DOHH2 (cell line): ENCODE data around the gene PTGDS.

Experiments
- H3F3A ChIP-seq: fragments of 200-600 bp; sonication (generic), shearing (Covaris generic); 2 replicates; pipeline ENCODE4 v1.6.0; 2016; ENCODE audit warnings: antibody characterized with exemption, mild to moderate bottlenecking; ENCODE audit not compliant: control insufficient read depth, insufficient read depth
- H3K27ac ChIP-seq: fragments of 200-600 bp; sonication (generic); 2 replicates; pipeline ENCODE4 v1.5.1; 2014; ENCODE audit warnings: low read depth, mild to moderate bottlenecking, low read length, moderate library complexity
- H3K27me3 ChIP-seq: fragments of 200-600 bp; sonication (generic); 2 replicates; pipeline ENCODE4 v1.6.1; 2014; ENCODE audit warnings: mild to moderate bottlenecking, low read length, mixed read lengths; ENCODE audit not compliant: control insufficient read depth
- H3K36me3 ChIP-seq: fragments of 200-600 bp; sonication (generic); 2 replicates; pipeline ENCODE4 v1.6.1; 2014; ENCODE audit warnings: mild to moderate bottlenecking, low read length, moderate library complexity, mixed read lengths; ENCODE audit not compliant: control insufficient read depth
- H3K4me1 ChIP-seq: fragments of 200-600 bp; sonication (generic); 2 replicates; pipeline ENCODE4 v1.6.1; 2014; ENCODE audit warnings: mild to moderate bottlenecking, low read length, mixed read lengths; ENCODE audit not compliant: control insufficient read depth
- H3K4me2 ChIP-seq: fragments of 200-600 bp; sonication (generic); 2 replicates; pipeline ENCODE4 v1.6.0; 2014; ENCODE audit warnings: mild to moderate bottlenecking, low read length, moderate library complexity
- H3K4me3 ChIP-seq: fragments of 200-600 bp; sonication (generic); 2 replicates; pipeline ENCODE4 v1.5.1; 2014; ENCODE audit warnings: mild to moderate bottlenecking, low read length, mixed read lengths
- H3K79me2 ChIP-seq: fragments of 200-600 bp; sonication (generic); 2 replicates; pipeline ENCODE4 v1.6.1; 2014; ENCODE audit warnings: mild to moderate bottlenecking, low read length, mixed read lengths; ENCODE audit not compliant: control insufficient read depth
- H3K9me2 ChIP-seq: fragments of 200-600 bp; sonication (generic); replicated peaks from 2 replicates; pipeline ENCODE4 v1.6.1; 2014; ENCODE audit warnings: mild to moderate bottlenecking, low read length, mixed read lengths; ENCODE audit not compliant: control insufficient read depth
- H3K9me3 ChIP-seq: fragments of 200-600 bp; sonication (generic); 2 replicates; pipeline ENCODE4 v1.6.1; 2014; ENCODE audit warnings: antibody characterized with exemption, low read length, mixed read lengths; ENCODE audit not compliant: control insufficient read depth, insufficient read depth
- H4K20me1 ChIP-seq: fragments of 200-600 bp; sonication (generic); 2 replicates; pipeline ENCODE4 v1.6.0; 2014; ENCODE audit warnings: low read depth, mild to moderate bottlenecking, antibody characterized with exemption, low read length, moderate library complexity; ENCODE audit not compliant: control insufficient read depth, insufficient read depth
- EZH2phosphoT487 ChIP-seq: fragments of 200-600 bp; sonication (generic); IDR thresholded peaks from 2 replicates; pipeline ENCODE4 v1.6.1; 2017; ENCODE audit warnings: borderline replicate concordance, mild to moderate bottlenecking, antibody characterized with exemption, low read length, moderate library complexity, mixed read lengths
- TF ChIP-seq, protein P1 (sequence below): fragments of 200-600 bp; sonication (generic); IDR thresholded peaks from one replicate; pipeline ENCODE4 v1.5.1; 2014; ENCODE audit warnings: antibody characterized with exemption, mild to moderate bottlenecking, low read depth, low read length; ENCODE audit not compliant: poor library complexity, severe bottlenecking

Gene PTGDS

DNA sequence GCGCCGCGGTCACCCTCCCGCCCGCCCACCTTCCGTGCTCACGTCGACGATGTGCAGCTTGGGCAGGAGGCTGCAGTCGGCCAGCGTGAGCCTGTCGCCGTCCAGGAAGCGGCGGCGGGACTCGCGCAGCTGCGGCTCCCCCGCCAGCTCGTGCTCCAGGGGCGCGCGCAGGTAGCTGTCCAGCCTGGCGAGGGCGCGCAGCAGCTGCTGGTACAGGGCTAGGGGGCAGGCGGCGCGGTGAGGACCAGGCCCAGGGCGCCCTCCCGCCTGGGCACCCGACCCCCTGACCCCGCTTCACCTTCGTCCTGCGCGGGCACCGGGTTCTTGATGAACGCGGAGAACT is 17.6 kb downstream of the PTGDS start:
- Histone ChIP-seq H3K36me3 (peaks cover 8% of the 10 kb centered on the region), H3K79me2 (peaks cover 10% of the 10 kb centered on the region), H3K9me3 (no peaks in the 10 kb centered on the region), H4K20me1 (peaks cover 7% of the 10 kb centered on the region; the same call in 1 of the 2 replicates), H3K4me1 (peaks cover 33% of the 10 kb centered on the region), H3K9me2 (no peaks in the 10 kb centered on the region), H3F3A (no peaks in the 10 kb centered on the region), H3K4me3 (no peak overlapping the region), H3K27me3 (peaks cover 36% of the 10 kb centered on the region), H3K4me2 (no peak overlapping the region), H3K27ac (no peak overlapping the region)
- TF ChIP-seq, protein P1, sequence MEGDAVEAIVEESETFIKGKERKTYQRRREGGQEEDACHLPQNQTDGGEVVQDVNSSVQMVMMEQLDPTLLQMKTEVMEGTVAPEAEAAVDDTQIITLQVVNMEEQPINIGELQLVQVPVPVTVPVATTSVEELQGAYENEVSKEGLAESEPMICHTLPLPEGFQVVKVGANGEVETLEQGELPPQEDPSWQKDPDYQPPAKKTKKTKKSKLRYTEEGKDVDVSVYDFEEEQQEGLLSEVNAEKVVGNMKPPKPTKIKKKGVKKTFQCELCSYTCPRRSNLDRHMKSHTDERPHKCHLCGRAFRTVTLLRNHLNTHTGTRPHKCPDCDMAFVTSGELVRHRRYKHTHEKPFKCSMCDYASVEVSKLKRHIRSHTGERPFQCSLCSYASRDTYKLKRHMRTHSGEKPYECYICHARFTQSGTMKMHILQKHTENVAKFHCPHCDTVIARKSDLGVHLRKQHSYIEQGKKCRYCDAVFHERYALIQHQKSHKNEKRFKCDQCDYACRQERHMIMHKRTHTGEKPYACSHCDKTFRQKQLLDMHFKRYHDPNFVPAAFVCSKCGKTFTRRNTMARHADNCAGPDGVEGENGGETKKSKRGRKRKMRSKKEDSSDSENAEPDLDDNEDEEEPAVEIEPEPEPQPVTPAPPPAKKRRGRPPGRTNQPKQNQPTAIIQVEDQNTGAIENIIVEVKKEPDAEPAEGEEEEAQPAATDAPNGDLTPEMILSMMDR = no peak
- TF ChIP-seq EZH2phosphoT487 = no peak

DNA sequence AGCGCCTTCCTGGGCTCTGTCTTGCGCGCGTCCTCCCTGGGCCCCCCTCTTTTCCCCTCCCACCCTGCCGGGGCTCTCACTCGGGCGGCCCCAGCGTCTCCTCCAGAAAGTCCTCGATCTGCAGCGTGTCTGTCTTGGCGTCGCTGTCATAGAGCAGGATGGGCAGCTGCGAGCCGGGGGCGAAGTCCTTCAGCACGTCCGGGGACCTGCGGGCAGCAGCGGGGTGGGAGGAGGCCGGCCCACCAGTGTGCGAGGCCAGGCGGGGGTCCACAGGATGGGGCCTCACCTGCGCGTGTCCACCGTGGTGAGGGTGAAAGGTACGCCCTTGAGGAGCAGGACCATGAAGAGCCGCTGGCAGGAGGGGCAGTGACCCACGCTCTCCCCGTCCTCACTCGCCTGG is 18.1 kb downstream of the PTGDS start:
- H3K4me2 ChIP-seq = no peak overlapping the region
- H3K79me2 ChIP-seq = peaks cover 10% of the 10 kb centered on the region
- no peaks in the 10 kb centered on the region for H3K9me3 ChIP-seq
- H4K20me1 ChIP-seq = peaks cover 7% of the 10 kb centered on the region; the same call in 1 of the 2 replicates
- H3K27ac ChIP-seq = no peak overlapping the region
- H3K27me3 ChIP-seq = peaks cover 31% of the 10 kb centered on the region
- TF ChIP-seq, protein P1 = no peak
- TF ChIP-seq EZH2phosphoT487 = no peak
- H3K9me2 ChIP-seq = no peaks in the 10 kb centered on the region
- H3F3A ChIP-seq = no peaks in the 10 kb centered on the region
- H3K36me3 ChIP-seq = peaks cover 8% of the 10 kb centered on the region
- H3K4me1 ChIP-seq = peaks cover 38% of the 10 kb centered on the region
- H3K4me3 ChIP-seq = no peak overlapping the region

DNA sequence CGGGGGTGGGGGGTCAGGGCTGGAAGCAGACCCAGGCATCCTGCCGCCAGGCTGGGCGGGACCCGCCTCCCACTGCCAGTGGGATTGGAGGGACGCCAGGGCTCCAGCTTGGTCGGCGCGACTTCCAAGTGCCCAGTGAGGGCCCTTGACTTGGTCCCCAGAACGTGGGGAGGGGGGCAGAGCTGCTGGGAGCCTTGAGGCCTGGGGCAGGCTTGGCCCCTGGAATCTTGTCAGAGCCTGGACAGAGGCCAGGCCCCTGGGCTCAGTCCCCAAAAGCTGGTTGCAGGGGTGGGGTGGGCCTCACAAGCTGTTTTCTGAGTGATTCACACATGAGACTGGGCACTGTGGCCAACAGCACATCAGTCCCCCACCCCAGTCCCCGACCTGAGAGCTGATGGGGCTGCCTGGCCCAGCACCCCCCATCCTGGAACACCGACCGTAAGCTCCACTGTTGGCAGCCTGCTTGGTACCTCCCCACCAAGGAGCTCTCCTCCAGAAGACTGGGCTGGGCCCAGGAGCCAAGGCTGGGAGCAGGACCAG is 18.5 kb downstream of the PTGDS start:
- TF ChIP-seq, protein P1 = no peak
- TF ChIP-seq EZH2phosphoT487 = no peak
- Histone ChIP-seq H3K27me3 (peaks cover 28% of the 10 kb centered on the region), H3K4me1 (peaks cover 42% of the 10 kb centered on the region), H3F3A (no peaks in the 10 kb centered on the region), H3K79me2 (peaks cover 10% of the 10 kb centered on the region), H4K20me1 (peaks cover 7% of the 10 kb centered on the region; the same call in 1 of the 2 replicates), H3K9me2 (no peaks in the 10 kb centered on the region), H3K4me3 (no peak overlapping the region), H3K27ac (no peak overlapping the region), H3K9me3 (no peaks in the 10 kb centered on the region), H3K36me3 (peaks cover 8% of the 10 kb centered on the region), H3K4me2 (peak overlapping the region; percentile 38)
